Kidney (tissue), 14 donors: Measurements from ENCODE around the gene ING4. TPM values are rescaled to one million over a fixed set of nuclear protein-coding genes. Genes with fewer than 3 reads are reported as not detected.

Experiments used
- DNase-seq, 5 donors: peaks; one replicate each; pipeline ENCODE4 v3.0.0-alpha.2; 2013 to 2020
- FAIRE-seq: peaks from 2 replicates; lab custom pipeline; 2012; peaks lifted over from hg19 to GRCh38; lab: Jason Lieb, UNC
- H3K27ac ChIP-seq, 2 donors: one replicate each; pipeline ENCODE4 v1.7.0; 2013; ENCODE audit warnings: low read depth in 2 of 2, low read length in 2 of 2, inconsistent platforms in 1 of 2
- H3K27me3 ChIP-seq: one replicate; pipeline ENCODE4 v1.7.1; 2013; ENCODE audit warnings: low read length, inconsistent platforms; ENCODE audit not compliant: control insufficient read depth, insufficient read depth
- H3K36me3 ChIP-seq, 3 donors: one replicate each; pipeline versions ENCODE4 v1.7.0 to v1.7.1; 2013; ENCODE audit warnings: low read length in 3 of 3, control low read depth in 1 of 3, inconsistent platforms in 1 of 3; ENCODE audit not compliant: insufficient read depth in 3 of 3, control insufficient read depth in 2 of 3
- H3K4me1 ChIP-seq, 3 donors: one replicate each; pipeline versions ENCODE4 v1.7.0 to v1.7.1; 2013; ENCODE audit warnings: low read length in 3 of 3, inconsistent platforms in 1 of 3, low read depth in 1 of 3; ENCODE audit not compliant: control insufficient read depth in 2 of 3, insufficient read depth in 2 of 3
- H3K4me3 ChIP-seq, 3 donors: one replicate each; pipeline versions ENCODE4 v1.7.0 to v1.8.1; 2013; ENCODE audit warnings: low read length in 3 of 3, control low read depth in 1 of 3, inconsistent platforms in 1 of 3
- H3K9ac ChIP-seq, 3 donors: one replicate each; pipeline versions ENCODE4 v1.7.0 to v1.7.1; 2013; ENCODE audit warnings: low read length in 3 of 3, control low read depth in 1 of 3, inconsistent platforms in 1 of 3
- H3K9me3 ChIP-seq, 3 donors: one replicate each; pipeline versions ENCODE4 v1.7.0 to v1.7.1; 2013; ENCODE audit warnings: low read length in 3 of 3, control low read depth in 1 of 3, inconsistent platforms in 1 of 3; ENCODE audit not compliant: control insufficient read depth in 2 of 3, insufficient read depth in 1 of 3
- intact Hi-C: fragments of 100-400 bp; cut with DNase I; formaldehyde crosslinking; loops from one replicate; pipeline ENCODE4 v1.11.1; 2022
- polyA plus RNA-seq: library from polyadenylated mRNA; stranded (reverse); fragments of 350-450 nt; fragmentation: Illumina TruSeq; extraction: RNeasy Lipid Tissue Mini Kit (QIAGEN cat#74804); gene quantifications from one replicate; pipeline ENCODE4 v1.2.3, GENCODE V29; 2014; ENCODE audit warnings: low read depth, low replicate concordance; ENCODE audit not compliant: insufficient read depth
- total RNA-seq: library from RNA; stranded (reverse); fragmentation: NEBNext Ultra II Directional; extraction: Animal tissue kit (Norgen Biotek cat#: 25700); gene quantifications from one replicate; pipeline ENCODE4 v1.2.1, GENCODE V29; 2021
- TF ChIP-seq, protein P1 (sequence below): IDR thresholded peaks from 3 replicates; pipeline ENCODE4 v1.5.1; 2012; ENCODE audit warnings: mild to moderate bottlenecking, moderate library complexity, borderline replicate concordance; ENCODE audit not compliant: insufficient read depth; ENCODE audit errors: extremely low read depth
- donor health status: control.
- donor health status: control.
- donor health status: control.
- donor health status: control.
- donor health status: control.
- donor health status: DM: yes; HTN: yes; CAD: no.
- donor health status: Normal renal cell carcinoma (clear cell type).

Gene ING4
- total and polyA plus RNA-seq, 2 donors from 2014 or later: 42.6 to 56.0 TPM

DNA sequence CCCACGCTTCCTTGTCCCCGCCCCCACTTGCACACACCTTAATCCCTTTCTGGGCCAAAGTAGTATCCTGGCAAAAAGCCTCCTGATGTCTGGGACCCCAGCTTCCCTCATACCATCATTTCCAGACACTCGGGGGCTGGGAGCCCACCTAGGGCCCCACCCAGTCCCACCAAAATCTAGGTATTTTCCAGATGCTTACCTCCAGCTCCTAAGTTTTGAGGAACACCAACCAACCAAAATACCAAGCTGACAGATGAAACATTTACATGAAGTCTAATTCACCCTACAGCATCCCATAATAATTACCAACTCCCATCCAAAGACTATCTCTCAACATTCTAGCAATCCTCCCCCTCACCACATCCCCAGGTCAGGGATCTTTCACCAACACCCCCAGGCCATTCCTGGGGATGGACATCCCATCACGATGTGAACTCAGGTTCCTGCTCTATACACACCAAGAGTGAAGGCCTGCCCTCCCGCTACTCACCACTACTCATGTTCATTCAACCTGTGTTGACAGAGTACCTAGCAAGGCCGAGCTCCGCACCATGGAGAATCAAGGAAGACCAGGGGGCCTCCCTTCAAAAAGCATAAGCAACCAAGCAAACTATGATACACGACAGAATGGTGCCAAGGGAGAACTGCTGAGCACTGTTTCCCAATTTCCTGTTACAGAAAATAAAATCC lies 54.2 kb downstream of the ING4 start:
- Histone ChIP-seq H3K9ac (no peak overlapping the region), H3K4me3 (no peak overlapping the region), H3K27ac (no peak overlapping the region), H3K36me3 (no peaks in the 10 kb centered on the region), H3K27me3 (no peaks in the 10 kb centered on the region), H3K9me3 (no peaks in the 10 kb centered on the region), H3K4me1 (peaks cover 9 to 36% (median 33%) of the 10 kb centered on the region in 3 donors)
- peak in 4 of 5 donors; percentile 23 to 82 (median 51) for DNase-seq
- intact Hi-C loops: no loop called here
- no peak for FAIRE-seq
- TF ChIP-seq, protein P1, sequence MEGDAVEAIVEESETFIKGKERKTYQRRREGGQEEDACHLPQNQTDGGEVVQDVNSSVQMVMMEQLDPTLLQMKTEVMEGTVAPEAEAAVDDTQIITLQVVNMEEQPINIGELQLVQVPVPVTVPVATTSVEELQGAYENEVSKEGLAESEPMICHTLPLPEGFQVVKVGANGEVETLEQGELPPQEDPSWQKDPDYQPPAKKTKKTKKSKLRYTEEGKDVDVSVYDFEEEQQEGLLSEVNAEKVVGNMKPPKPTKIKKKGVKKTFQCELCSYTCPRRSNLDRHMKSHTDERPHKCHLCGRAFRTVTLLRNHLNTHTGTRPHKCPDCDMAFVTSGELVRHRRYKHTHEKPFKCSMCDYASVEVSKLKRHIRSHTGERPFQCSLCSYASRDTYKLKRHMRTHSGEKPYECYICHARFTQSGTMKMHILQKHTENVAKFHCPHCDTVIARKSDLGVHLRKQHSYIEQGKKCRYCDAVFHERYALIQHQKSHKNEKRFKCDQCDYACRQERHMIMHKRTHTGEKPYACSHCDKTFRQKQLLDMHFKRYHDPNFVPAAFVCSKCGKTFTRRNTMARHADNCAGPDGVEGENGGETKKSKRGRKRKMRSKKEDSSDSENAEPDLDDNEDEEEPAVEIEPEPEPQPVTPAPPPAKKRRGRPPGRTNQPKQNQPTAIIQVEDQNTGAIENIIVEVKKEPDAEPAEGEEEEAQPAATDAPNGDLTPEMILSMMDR: no peak

DNA sequence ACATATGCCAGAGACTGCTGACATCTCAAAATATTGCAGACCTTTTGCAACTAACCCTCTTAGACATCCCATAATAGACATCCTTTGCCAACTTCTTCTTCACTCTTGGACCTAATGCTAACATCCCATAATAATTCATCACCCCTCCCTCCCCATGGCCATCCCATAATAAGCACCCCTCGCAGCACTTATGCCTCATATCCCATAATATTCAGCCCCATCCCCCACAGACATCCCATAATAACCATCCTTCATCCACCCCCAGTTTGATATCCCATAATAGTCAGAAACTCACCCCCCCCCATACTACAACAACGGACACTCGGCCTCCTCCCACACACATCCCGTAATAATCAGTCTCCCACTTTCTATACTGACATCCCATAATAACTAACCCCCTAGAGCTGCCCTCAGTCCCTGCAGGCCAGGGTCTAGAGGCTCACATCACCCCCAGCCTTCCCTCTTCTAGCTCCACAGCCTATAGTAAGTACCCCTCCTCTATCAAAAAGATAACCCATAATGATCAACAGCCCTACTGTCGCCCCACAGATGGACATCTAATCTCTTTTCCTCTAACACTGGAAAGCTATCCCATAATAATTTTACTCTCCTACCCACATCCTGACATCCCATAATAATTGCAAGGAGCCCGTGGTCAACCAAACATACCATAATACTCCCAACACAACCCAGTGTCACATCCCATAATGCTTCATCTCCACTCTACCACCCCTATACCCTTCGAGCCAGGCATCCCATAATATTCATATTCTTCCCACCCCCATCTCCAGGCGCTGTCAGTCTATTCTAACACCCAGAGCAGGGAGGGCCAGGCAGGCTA lies 54.9 kb downstream of the ING4 start:
- Histone ChIP-seq H3K9me3 (no peaks in the 10 kb centered on the region), H3K9ac (no peak overlapping the region), H3K36me3 (no peaks in the 10 kb centered on the region), H3K27me3 (no peaks in the 10 kb centered on the region), H3K27ac (peak overlapping the region; percentile 92 to 97), H3K4me1 (peaks cover 9 to 34% (median 29%) of the 10 kb centered on the region in 3 donors), H3K4me3 (peak overlapping the region in 1 of 3 donors; percentile 18)
- peak in 4 of 5 donors; percentile 79 to 92 (median 88) for DNase-seq
- TF ChIP-seq, protein P1: no peak
- no peak for FAIRE-seq
- intact Hi-C loops: no loop called here

DNA sequence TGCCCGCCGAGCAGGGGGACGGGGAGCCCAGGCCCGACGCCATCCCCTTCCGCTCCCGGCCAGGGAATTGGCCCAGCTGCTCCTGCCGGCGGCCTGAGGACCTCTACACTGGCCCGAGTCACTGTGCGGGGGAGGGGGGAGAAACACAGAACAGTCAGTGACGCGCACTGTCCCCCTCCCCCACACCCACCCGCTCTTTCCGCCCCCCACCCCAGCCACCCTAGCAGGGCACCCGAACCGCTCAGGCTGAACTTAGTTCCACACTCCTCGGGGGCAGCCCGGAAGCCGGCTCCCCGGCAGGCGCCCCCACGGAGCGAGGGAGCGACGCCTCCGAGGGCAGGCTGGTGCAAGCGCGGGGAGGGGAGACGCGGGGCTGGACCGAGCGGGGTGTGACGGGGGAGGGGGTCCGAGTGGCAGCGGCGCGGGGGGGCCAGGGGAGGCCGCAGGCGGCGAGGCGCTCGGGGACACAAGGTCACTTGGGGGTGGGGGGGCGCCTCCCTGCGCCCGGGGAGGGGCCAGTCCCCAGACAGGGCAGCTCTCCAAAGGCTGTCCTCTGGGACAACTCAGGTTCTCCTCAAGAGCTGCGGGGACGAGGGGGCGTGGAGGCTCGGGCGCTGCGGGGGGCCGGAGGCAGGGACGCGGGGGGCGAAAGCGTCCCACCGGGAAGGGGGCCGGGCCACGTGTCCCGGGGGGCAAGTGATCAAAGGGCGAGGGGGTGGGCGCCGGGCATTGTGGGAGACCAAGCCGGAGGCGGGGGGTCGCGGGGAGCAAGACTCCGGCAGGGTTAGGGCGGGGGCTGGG lies 56.4 kb downstream of the ING4 start:
- Histone ChIP-seq H3K4me1 (peaks cover 3 to 25% (median 15%) of the 10 kb centered on the region in 3 donors), H3K9me3 (no peaks in the 10 kb centered on the region), H3K27ac (peak overlapping the region; percentile 92 to 97), H3K9ac (peak overlapping the region; percentile 11 to 80 (median 62)), H3K4me3 (peak overlapping the region; percentile 70 to 85 (median 82)), H3K36me3 (peaks cover 5 to 9% (median 7%) of the 10 kb centered on the region in 3 donors), H3K27me3 (no peaks in the 10 kb centered on the region)
- TF ChIP-seq, protein P1: no peak
- no peak for FAIRE-seq
- intact Hi-C loops: no loop called here
- DNase-seq: peak; percentile 68 to 94 (median 85)
